ENCODE measurements around the gene SH2D4B. TPM values are rescaled to one million over a fixed set of nuclear protein-coding genes. Genes with fewer than 3 reads are reported as not detected.
"Not testable (repeated sequence)": the region's sequence is repeated elsewhere in the genome, so short reads cannot be mapped to it uniquely, and the experiment has no call there.

Gene SH2D4B
- total RNA-seq, 1 donor from 2014 or later: 0.12 TPM

DNA sequence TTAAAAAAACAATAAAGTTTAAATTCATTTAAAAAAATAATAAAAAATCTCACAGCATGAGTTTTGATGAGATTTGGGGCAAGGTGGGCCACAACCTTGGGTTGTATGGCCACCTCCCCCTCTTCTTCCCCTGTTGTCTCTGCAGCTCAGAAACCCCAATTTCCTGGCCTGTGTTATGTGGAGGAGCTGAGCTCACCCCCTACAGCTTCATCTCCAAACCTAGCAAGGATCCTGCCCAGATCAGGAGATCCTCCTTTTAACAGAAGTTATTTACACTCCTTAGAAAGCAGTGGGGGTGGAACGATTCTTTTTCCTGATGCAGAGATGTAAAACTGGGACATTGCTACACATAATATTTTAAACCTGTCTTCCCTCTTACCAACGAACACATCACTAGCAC is 6.9 kb upstream of the SH2D4B start:
- DNase-seq (ENCODE audit: low spot score, unreplicated experiment): no peak
- H3K9me3 Mint-ChIP-seq (ENCODE audit: low read depth): no peaks in the 10 kb centered on the region
- peaks cover 3% of the 10 kb centered on the region for H3K4me1 Mint-ChIP-seq (ENCODE audit: low read depth)
- H3K27me3 Mint-ChIP-seq: no peaks in the 10 kb centered on the region
- no peak overlapping the region for H3K4me3 Mint-ChIP-seq (ENCODE audit: low read depth)
- H3K36me3 Mint-ChIP-seq (ENCODE audit: insufficient read depth): peaks cover 3% of the 10 kb centered on the region
- TF ChIP-seq, protein P1, sequence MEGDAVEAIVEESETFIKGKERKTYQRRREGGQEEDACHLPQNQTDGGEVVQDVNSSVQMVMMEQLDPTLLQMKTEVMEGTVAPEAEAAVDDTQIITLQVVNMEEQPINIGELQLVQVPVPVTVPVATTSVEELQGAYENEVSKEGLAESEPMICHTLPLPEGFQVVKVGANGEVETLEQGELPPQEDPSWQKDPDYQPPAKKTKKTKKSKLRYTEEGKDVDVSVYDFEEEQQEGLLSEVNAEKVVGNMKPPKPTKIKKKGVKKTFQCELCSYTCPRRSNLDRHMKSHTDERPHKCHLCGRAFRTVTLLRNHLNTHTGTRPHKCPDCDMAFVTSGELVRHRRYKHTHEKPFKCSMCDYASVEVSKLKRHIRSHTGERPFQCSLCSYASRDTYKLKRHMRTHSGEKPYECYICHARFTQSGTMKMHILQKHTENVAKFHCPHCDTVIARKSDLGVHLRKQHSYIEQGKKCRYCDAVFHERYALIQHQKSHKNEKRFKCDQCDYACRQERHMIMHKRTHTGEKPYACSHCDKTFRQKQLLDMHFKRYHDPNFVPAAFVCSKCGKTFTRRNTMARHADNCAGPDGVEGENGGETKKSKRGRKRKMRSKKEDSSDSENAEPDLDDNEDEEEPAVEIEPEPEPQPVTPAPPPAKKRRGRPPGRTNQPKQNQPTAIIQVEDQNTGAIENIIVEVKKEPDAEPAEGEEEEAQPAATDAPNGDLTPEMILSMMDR (IDR thresholded peaks at IDR 0.05; ENCODE audit: unreplicated experiment): no peak
- H3K27ac Mint-ChIP-seq: no peak overlapping the region

DNA sequence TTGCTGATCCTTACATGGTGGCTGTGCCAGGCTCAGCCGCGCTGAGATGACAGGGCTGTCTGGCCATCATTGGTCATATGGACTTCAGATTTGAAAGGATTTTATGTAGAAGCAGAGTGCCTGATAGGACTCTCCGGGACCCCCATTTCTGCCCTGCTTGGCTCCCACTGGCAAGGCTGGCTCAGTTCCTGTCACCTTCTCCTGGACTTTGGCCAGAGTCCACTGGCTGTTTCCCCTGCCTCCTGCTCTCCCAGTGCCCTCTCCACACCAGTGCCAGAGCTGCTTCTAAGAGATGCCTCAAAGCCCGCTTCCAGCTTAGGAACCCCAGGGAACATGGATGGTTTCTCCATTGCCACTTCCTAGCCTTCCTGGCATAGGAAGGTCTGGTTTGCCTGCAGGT is 5.1 kb upstream of the SH2D4B start:
- Mint-ChIP-seq H3K4me3 (ENCODE audit: low read depth) (no peak overlapping the region), H3K27ac (no peak overlapping the region), H3K4me1 (ENCODE audit: low read depth) (peaks cover 3% of the 10 kb centered on the region), H3K9me3 (ENCODE audit: low read depth) (no peaks in the 10 kb centered on the region), H3K27me3 (no peaks in the 10 kb centered on the region), H3K36me3 (ENCODE audit: insufficient read depth) (peaks cover 3% of the 10 kb centered on the region)
- no peak for DNase-seq (ENCODE audit: low spot score, unreplicated experiment)
- TF ChIP-seq, protein P1 (IDR thresholded peaks at IDR 0.05; ENCODE audit: unreplicated experiment): no peak

DNA sequence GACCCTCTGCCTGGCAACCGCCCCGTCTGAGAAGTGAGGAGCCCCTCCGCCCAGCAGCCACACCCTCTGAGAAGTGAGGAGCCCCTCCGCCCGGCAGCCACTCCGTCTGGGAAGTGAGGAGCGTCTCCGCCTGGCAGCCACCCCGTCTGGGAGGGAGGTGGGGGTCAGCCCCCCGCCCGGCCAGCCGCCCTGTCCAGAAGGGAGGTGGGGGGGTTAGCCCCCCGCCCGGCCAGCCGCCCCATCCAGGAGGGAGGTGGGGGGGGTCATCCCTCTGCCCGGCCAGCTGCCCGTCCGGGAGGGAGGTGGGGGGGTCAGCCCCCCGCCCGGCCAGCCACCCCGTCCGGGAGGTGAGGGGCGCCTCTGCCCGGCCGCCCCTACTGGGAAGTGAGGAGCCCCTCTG is 3.6 kb upstream of the SH2D4B start:
- not testable (repeated sequence) for H3K4me3 Mint-ChIP-seq (ENCODE audit: low read depth); H3K27me3 Mint-ChIP-seq; H3K36me3 Mint-ChIP-seq (ENCODE audit: insufficient read depth); DNase-seq (ENCODE audit: low spot score, unreplicated experiment); H3K27ac Mint-ChIP-seq; H3K9me3 Mint-ChIP-seq (ENCODE audit: low read depth); H3K4me1 Mint-ChIP-seq (ENCODE audit: low read depth)

DNA sequence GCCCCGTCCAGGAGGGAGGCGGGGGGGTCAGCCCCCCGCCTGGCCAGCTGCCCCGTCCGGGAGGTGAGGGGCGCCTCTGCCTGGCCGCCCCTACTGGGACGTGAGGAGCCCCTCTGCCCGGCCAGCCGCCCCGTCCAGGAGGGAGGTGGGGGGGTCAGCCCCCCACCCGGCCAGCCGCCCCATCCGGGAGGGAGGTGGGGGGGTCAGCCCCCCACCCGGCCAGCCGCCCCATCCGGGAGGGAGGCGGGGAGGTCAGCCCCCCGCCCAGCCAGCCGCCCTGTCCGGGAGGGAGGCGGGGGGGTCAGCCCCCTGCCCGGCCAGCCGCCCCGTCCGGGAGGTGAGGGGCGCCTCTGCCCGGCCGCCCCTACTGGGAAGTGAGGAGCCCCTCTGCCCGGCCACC is 3.1 kb upstream of the SH2D4B start:
- not testable (repeated sequence) for H3K36me3 Mint-ChIP-seq (ENCODE audit: insufficient read depth); DNase-seq (ENCODE audit: low spot score, unreplicated experiment); H3K4me3 Mint-ChIP-seq (ENCODE audit: low read depth); H3K27me3 Mint-ChIP-seq; H3K4me1 Mint-ChIP-seq (ENCODE audit: low read depth); H3K9me3 Mint-ChIP-seq (ENCODE audit: low read depth); H3K27ac Mint-ChIP-seq

DNA sequence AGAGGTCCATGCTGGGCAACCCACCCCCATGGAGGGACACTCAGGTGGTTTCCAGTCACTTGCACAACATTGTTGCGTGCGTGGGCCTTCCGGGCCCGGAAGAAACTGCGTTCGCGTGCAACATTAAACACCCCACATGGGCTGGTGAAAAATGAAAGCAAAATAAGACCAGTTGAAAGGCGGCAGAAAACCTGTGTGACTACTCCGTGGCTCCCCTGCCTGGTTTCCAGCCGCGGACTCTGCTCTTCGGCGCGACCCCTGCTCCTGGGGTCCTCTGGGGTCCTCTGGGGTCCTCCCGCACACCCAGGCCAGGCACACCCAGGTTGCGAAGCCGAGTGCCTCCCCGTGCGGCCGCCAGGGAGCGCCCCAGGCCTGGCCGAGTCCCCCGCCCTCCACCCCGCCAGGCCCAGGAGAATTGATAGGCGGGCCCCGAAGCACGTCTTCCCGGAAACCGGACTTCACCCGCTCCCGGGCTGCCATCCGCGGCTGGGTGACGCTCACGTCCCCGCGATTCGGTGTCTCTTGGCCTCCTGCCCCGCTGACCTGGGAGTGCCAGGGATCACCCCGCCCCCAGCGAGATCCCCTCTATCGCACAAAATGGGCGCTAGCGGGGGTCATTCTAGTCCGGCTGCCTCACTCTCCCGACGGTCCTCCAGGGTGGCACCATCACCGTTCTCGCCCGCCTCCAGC is 1.9 kb upstream of the SH2D4B start:
- peak overlapping the region; percentile 89 for H3K27ac Mint-ChIP-seq
- TF ChIP-seq, protein P1 (IDR thresholded peaks at IDR 0.05; ENCODE audit: unreplicated experiment): peak; percentile 67

DNA sequence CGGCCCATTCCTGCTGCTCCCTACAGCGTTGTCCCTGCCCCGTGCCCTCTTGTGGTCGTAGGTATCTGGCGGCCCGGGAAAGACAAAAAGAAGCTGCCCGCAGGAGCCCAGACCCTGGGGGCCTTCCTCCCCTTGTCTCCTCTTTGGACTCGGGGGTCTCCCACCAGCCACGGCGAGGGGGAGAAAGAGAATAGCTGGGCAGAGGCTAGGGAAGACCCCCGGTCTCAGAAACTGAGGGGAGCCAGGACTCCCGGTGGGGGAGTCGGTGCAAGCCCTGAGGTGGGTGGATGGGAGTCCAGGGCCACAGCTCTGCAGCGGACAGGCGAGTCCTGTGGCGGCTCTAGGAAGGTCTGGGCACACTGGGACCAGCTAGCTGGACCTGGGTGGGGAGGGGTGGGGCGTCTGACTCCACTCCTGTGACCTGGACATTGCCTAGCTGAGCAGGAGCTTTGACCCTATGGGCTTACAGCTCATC is 1.3 kb upstream of the SH2D4B start:
- H3K9me3 Mint-ChIP-seq (ENCODE audit: low read depth): no peaks in the 10 kb centered on the region
- TF ChIP-seq, protein P1 (IDR thresholded peaks at IDR 0.05; ENCODE audit: unreplicated experiment): no peak
- peaks cover 3% of the 10 kb centered on the region for H3K36me3 Mint-ChIP-seq (ENCODE audit: insufficient read depth)
- peaks cover 12% of the 10 kb centered on the region for H3K27me3 Mint-ChIP-seq
- H3K27ac Mint-ChIP-seq: peak overlapping the region; percentile 76
- peak overlapping the region; percentile 74 for H3K4me3 Mint-ChIP-seq (ENCODE audit: low read depth)
- no peak for DNase-seq (ENCODE audit: low spot score, unreplicated experiment)
- peaks cover 3% of the 10 kb centered on the region for H3K4me1 Mint-ChIP-seq (ENCODE audit: low read depth)

More for the DNA sequence above, 1.9 kb upstream of the SH2D4B start:
- no peaks in the 10 kb centered on the region for H3K9me3 Mint-ChIP-seq (ENCODE audit: low read depth)
- DNase-seq (ENCODE audit: low spot score, unreplicated experiment): peak; percentile 29
- H3K27me3 Mint-ChIP-seq: peaks cover 6% of the 10 kb centered on the region
- peaks cover 3% of the 10 kb centered on the region for H3K4me1 Mint-ChIP-seq (ENCODE audit: low read depth)
- H3K4me3 Mint-ChIP-seq (ENCODE audit: low read depth): peak overlapping the region; percentile 74
- peaks cover 3% of the 10 kb centered on the region for H3K36me3 Mint-ChIP-seq (ENCODE audit: insufficient read depth)
